A673 (cell line): ENCODE measurements around the gene FRMD1.

ENCODE experiments used
- EZH2 ChIP-seq: fragments of 200-600 bp; sonication (generic); IDR thresholded peaks from 2 replicates; pipeline ENCODE4 v1.6.1; 2017; ENCODE audit warnings: borderline replicate concordance, low read depth, mild to moderate bottlenecking, mixed read lengths, antibody characterized with exemption, low read length; ENCODE audit not compliant: poor library complexity, severe bottlenecking
- TF ChIP-seq, protein P1 (sequence below): fragments of 300-800, 200-600 bp; sonication (generic); conservative IDR thresholded peaks from 2 replicates; pipeline ENCODE4 v1.5.1; 2017; ENCODE audit warnings: low read depth, mild to moderate bottlenecking, antibody characterized with exemption, low read length, moderate library complexity, mixed read lengths

DNA sequence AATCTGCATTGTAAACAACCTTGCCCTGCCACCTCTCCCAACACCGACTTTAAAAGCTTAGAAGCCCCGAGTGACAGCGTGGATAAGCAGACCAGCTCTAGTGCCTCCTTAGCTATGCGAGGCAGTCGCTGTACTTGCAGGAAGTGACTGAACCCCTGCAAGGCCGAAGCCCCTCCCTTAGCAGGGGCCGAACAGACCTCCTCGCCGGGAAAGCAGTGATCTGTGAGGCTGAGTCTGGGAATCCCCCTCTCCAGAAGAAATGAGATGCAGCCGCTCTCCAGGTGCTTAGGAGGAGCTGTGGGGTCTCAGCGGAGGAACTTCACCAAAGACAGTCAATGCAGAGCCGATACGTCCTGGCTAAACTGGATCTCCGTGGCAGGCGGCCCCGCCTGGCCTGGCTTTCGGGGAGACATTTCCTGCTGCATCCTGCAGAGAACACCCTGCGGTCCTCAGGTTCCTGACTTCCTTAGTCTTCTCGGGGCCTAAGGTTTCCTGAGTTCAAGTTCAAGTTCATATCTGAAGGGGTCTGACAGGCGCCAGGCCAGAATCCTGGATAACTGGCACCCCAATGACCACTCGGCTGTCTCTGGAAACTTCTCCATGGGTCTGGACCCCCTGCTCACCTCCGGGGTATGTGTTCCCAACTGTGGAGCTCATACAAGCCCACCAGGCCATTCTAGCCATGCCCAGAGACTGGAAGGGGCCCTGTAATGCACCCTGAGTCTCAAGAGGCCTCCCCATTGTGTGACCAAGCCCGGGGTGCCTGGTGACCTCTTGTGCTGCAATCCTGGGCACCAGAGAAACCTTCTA lies 20.4 kb upstream of the FRMD1 start:
- TF ChIP-seq, protein P1, sequence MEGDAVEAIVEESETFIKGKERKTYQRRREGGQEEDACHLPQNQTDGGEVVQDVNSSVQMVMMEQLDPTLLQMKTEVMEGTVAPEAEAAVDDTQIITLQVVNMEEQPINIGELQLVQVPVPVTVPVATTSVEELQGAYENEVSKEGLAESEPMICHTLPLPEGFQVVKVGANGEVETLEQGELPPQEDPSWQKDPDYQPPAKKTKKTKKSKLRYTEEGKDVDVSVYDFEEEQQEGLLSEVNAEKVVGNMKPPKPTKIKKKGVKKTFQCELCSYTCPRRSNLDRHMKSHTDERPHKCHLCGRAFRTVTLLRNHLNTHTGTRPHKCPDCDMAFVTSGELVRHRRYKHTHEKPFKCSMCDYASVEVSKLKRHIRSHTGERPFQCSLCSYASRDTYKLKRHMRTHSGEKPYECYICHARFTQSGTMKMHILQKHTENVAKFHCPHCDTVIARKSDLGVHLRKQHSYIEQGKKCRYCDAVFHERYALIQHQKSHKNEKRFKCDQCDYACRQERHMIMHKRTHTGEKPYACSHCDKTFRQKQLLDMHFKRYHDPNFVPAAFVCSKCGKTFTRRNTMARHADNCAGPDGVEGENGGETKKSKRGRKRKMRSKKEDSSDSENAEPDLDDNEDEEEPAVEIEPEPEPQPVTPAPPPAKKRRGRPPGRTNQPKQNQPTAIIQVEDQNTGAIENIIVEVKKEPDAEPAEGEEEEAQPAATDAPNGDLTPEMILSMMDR: no peak
- TF ChIP-seq EZH2: no peak
